SIG-M5 (cell line): ENCODE measurements around the gene CALML3.
"Not testable (repeated sequence)": the region's sequence is repeated elsewhere in the genome, so short reads cannot be mapped to it uniquely, and the experiment has no call there.

Experiments used
- DNase-seq: peaks from one replicate; lab custom pipeline; 2025; lab: John Stamatoyannopoulos, UW

Gene CALML3

GRCh38 chr10:5524641-5525560 lies at the start of gene CALML3:
TSS of gene CALML3 (plus strand) at chr10:5524961. CDS start at chr10:5525086, 125 bp downstream.
- DNase-seq = no peak

GRCh38 chr10:5475088-5475487 lies 49.7 kb upstream of the CALML3 start:
- DNase-seq = not testable (repeated sequence)

GRCh38 chr10:5475974-5476807 lies 48.6 kb upstream of the CALML3 start:
- DNase-seq = not testable (repeated sequence)

- no peak for DNase-seq
Observed at GRCh38 chr10:5476918-5477525, 47.7 kb upstream of the CALML3 start.

GRCh38 chr10:5477948-5478693 lies 46.6 kb upstream of the CALML3 start:
- no peak for DNase-seq

- DNase-seq = no peak
Observed at GRCh38 chr10:5478694-5479305, 46.0 kb upstream of the CALML3 start.

GRCh38 chr10:5479481-5480161 lies 45.1 kb upstream of the CALML3 start:
- DNase-seq = no peak

- DNase-seq = no peak
Observed at GRCh38 chr10:5480162-5480941, 44.4 kb upstream of the CALML3 start.

- DNase-seq = no peak
Observed at GRCh38 chr10:5481121-5481520, 43.6 kb upstream of the CALML3 start.

- no peak for DNase-seq
Observed at GRCh38 chr10:5482016-5482415, 42.7 kb upstream of the CALML3 start.

GRCh38 chr10:5484205-5484604 lies 40.6 kb upstream of the CALML3 start:
- DNase-seq = no peak

- no peak for DNase-seq
Observed at GRCh38 chr10:5485290-5485689, 39.5 kb upstream of the CALML3 start.

- DNase-seq = no peak
Observed at GRCh38 chr10:5485948-5486852, 38.6 kb upstream of the CALML3 start.

GRCh38 chr10:5486853-5487235 lies 37.9 kb upstream of the CALML3 start:
- DNase-seq = no peak

GRCh38 chr10:5488272-5489161 lies 36.2 kb upstream of the CALML3 start:
- DNase-seq = no peak

- DNase-seq = no peak
Observed at GRCh38 chr10:5490032-5490431, 34.7 kb upstream of the CALML3 start.

- no peak for DNase-seq
Observed at GRCh38 chr10:5490698-5491464, 33.9 kb upstream of the CALML3 start.
